Subcutaneous abdominal adipose tissue (tissue), 5 donors: Measurements from ENCODE around the gene C11orf68.

ENCODE experiments used
- H3K27ac ChIP-seq: one replicate; pipeline ENCODE4 v1.7.0; 2013; ENCODE audit warnings: low read depth, mild to moderate bottlenecking, inconsistent platforms, low read length, moderate library complexity
- H3K27me3 ChIP-seq, 5 donors: one replicate each; pipeline ENCODE4 v1.7.0; 2013; ENCODE audit warnings: low read length in 5 of 5, inconsistent platforms in 1 of 5; ENCODE audit not compliant: control insufficient read depth in 5 of 5, insufficient read depth in 4 of 5
- H3K36me3 ChIP-seq, 5 donors: one replicate each; pipeline ENCODE4 v1.7.0; 2013; ENCODE audit warnings: low read length in 5 of 5; ENCODE audit not compliant: control insufficient read depth in 5 of 5, insufficient read depth in 5 of 5
- H3K4me1 ChIP-seq, 5 donors: one replicate each; pipeline ENCODE4 v1.7.0; 2013; ENCODE audit warnings: low read length in 5 of 5, mild to moderate bottlenecking in 3 of 5, moderate library complexity in 1 of 5; ENCODE audit not compliant: control insufficient read depth in 5 of 5, insufficient read depth in 5 of 5
- H3K4me3 ChIP-seq, 5 donors: one replicate each; pipeline ENCODE4 v1.7.0; 2013; ENCODE audit warnings: low read length in 5 of 5, low read depth in 1 of 5
- H3K9ac ChIP-seq, 5 donors: one replicate each; pipeline ENCODE4 v1.7.0; 2013; ENCODE audit warnings: low read length in 5 of 5, mild to moderate bottlenecking in 4 of 5, moderate library complexity in 3 of 5
- H3K9me3 ChIP-seq, 5 donors: one replicate each; pipeline ENCODE4 v1.7.0; 2013; ENCODE audit warnings: low read length in 5 of 5; ENCODE audit not compliant: control insufficient read depth in 5 of 5
- donor health status: healthy.
- donor health status: healthy.
- donor health status: healthy.
- donor health status: healthy.
- donor health status: healthy.

C11orf68 gene

GRCh38 chr11:65903068-65903481, 15.8 kb downstream of the C11orf68 start:
- H3K27ac ChIP-seq = no peak overlapping the region
- no peaks in the 10 kb centered on the region for H3K36me3 ChIP-seq
- peaks cover 0 to 21% (median 14%) of the 10 kb centered on the region in 5 donors for H3K4me1 ChIP-seq
- H3K27me3 ChIP-seq = peaks cover 0 to 2% (median 0%) of the 10 kb centered on the region in 5 donors
- no peak overlapping the region for H3K9ac ChIP-seq
- no peak overlapping the region for H3K4me3 ChIP-seq
- H3K9me3 ChIP-seq = no peaks in the 10 kb centered on the region

DNA sequence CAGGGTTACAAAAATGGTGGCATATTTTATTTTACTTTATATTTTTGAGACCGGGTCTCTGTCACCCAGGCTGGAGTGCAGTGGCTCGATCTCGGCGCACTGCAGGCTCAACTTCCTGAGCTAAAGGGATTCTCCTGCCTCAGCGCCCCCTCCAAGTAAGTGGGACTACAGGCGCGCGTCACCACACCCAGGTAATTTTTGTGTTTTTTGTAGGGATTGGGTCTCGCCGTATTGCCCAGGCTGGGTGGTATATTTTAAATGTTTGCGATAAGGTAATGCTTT, 18.0 kb downstream of the C11orf68 start:
- H3K4me3 ChIP-seq = peak overlapping the region in 4 of 5 donors; percentile 51 to 82 (median 80)
- peaks cover 0 to 21% (median 14%) of the 10 kb centered on the region in 5 donors for H3K4me1 ChIP-seq
- H3K27me3 ChIP-seq = peaks cover 0 to 2% (median 0%) of the 10 kb centered on the region in 5 donors
- no peak overlapping the region for H3K9ac ChIP-seq
- no peaks in the 10 kb centered on the region for H3K9me3 ChIP-seq
- no peaks in the 10 kb centered on the region for H3K36me3 ChIP-seq
- no peak overlapping the region for H3K27ac ChIP-seq

DNA sequence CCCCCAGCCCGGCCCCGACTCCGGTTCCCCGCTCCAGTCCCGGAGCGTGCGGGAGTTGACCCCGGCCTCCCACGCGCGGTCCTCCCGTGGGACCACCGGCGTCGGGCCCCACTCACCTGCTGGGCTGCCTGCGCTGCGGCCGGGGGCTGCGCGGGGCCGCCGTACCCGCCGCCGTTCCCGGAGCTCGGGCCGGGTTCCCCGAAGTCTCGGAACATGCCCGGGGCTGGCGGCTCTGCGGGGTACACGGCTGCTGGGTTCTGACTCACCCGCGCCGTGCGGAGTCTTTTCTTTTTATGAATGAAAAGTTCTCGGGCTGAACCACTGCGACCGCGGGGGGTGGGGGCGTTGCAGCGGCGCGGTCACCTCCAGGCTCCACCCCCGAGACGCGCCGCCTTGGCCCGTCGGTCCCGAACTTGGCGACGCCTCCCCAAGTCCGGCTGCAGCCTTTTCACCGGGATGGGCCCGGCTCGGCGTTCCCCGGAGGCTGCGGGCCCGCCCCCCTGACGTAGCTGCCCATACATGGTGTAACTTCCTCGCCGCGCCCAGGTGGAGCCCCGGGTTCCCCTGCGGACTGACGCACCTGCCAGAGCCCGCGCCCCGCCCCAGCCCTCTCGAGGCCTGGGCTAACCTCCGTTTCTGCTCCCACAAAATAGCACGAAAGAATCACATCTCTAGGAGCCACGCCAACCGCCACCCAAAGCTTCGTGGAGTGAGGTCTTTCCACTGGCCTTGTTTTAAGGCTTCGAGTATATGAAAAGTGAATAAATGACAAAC, 18.6 kb downstream of the C11orf68 start, which contains the start of gene FOSL1:
Gene FOSL1 (minus strand): TSS at position 264 of the 774 bp plus-strand sequence. CDS start 49 bp downstream, at position 215.
- peaks cover 0 to 2% (median 0%) of the 10 kb centered on the region in 5 donors for H3K27me3 ChIP-seq
- no peaks in the 10 kb centered on the region for H3K9me3 ChIP-seq
- H3K36me3 ChIP-seq = no peaks in the 10 kb centered on the region
- H3K27ac ChIP-seq = peak within 1 kb of the TSS; percentile 30
- H3K9ac ChIP-seq = peak within 1 kb of the TSS in 4 of 5 donors; percentile 36 to 87 (median 82)
- peaks cover 0 to 21% (median 14%) of the 10 kb centered on the region in 5 donors for H3K4me1 ChIP-seq
- H3K4me3 ChIP-seq = peak within 1 kb of the TSS; percentile 40 to 82 (median 79)

DNA sequence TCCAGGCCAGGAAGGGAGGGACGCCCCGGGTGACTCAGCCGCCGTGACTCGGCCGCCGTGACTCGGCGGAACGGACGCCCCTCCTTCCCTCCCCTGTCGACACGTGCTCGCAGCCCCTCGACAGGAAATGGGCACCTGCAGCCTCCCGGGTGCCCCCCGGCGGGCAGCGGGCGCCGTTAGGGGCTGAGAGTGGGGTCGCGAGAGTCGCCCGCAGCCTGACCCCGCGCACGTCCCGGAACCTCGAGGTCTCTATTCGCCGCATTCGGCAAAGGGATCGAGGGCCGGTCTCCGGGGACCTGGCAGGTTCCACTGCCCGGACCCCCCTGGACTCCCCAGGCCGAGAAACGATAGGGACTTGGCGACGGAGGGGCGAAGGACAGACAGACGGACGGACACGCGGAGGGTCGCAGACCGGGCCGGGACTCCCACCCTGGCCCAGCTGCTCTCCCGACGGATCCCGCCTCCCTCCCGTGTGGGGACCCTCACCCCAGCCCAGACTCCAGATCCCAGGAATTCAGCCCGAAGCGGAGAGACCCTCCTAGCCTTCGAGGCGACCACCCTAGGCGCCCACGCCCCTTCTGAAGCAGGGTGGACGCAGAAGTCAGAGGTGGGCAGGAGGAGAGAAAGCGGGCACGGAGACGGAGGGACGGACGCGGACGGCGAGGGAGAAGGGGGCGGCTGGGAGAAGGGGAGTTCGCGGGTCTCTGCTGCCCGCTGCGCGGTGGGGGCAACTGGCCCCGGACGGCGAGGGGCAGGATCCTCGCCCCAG, 19.3 kb downstream of the C11orf68 start:
- Histone ChIP-seq H3K27ac (peak overlapping the region; percentile 30), H3K27me3 (peaks cover 0 to 2% (median 0%) of the 10 kb centered on the region in 5 donors), H3K9ac (peak overlapping the region in 4 of 5 donors; percentile 36 to 87 (median 82)), H3K4me3 (peak overlapping the region; percentile 40 to 82 (median 79)), H3K36me3 (no peaks in the 10 kb centered on the region), H3K4me1 (peaks cover 0 to 21% (median 14%) of the 10 kb centered on the region in 5 donors), H3K9me3 (no peaks in the 10 kb centered on the region)

- H3K4me3 ChIP-seq = peak overlapping the region; percentile 40 to 82 (median 79)
- peak overlapping the region; percentile 30 for H3K27ac ChIP-seq
- no peaks in the 10 kb centered on the region for H3K36me3 ChIP-seq
- peak overlapping the region in 3 of 5 donors; percentile 42 to 84 (median 62) for H3K9ac ChIP-seq
- peaks cover 0 to 2% (median 0%) of the 10 kb centered on the region in 5 donors for H3K27me3 ChIP-seq
- no peaks in the 10 kb centered on the region for H3K9me3 ChIP-seq
- H3K4me1 ChIP-seq = peaks cover 1 to 27% (median 19%) of the 10 kb centered on the region in 5 donors
These were observed 20.1 kb downstream of the C11orf68 start for GRCh38 chr11:65898656-65899355.

GRCh38 chr11:65897020-65897471, 21.8 kb downstream of the C11orf68 start:
- no peaks in the 10 kb centered on the region for H3K36me3 ChIP-seq
- no peak overlapping the region for H3K27ac ChIP-seq
- peaks cover 0 to 2% (median 0%) of the 10 kb centered on the region in 5 donors for H3K27me3 ChIP-seq
- H3K4me3 ChIP-seq = no peak overlapping the region
- H3K4me1 ChIP-seq = peaks cover 4 to 44% (median 35%) of the 10 kb centered on the region in 5 donors
- H3K9me3 ChIP-seq = no peaks in the 10 kb centered on the region
- H3K9ac ChIP-seq = no peak overlapping the region

DNA sequence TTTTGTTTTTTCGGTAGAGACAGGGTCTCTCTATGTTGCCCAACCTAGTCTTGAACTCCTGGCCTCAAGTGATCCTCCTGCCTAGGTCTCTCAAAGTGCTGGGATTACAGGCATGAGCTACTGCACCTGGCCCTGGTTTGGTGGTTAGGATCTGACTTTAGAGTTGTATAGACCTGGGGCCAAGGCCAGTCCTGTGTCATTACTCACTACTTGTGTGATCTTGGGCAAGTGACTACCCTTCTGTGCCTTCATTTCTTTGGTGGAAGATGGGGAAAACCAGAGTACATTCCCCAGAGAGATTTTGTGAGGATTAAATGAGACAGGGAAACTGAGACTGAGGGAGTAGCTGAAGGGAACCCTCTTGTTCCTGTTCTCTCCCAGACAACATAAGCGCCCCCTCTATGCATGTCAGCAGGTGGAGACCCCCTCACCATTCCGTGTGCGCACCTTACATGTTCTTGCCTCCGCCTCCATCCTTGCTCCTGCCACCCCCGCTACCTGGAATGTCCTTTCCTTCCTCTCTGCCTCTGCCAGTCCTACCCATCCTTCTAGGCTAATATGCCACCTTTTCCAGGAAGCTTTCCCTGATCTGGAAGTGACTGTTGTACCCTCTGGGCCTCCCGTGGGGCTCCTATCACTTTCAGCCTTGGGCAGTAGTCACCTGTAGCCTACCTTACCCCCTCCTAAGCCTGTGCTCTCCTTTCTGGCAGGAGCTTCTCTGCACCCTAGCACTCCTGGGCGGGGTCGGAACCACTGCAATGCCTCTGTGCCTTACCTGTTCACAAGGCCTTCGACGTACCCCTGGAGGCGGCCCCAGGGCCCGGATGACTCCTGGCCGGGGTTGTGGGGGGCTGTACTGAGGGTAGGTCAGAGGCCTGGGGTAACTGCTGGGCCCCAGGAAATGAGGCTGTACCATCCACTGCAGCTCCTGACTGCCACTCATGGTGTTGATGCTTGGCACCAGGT, 22.5 kb downstream of the C11orf68 start:
- Histone ChIP-seq H3K9me3 (no peaks in the 10 kb centered on the region), H3K4me1 (peaks cover 4 to 51% (median 42%) of the 10 kb centered on the region in 5 donors), H3K4me3 (no peak overlapping the region), H3K9ac (no peak overlapping the region), H3K27ac (no peak overlapping the region), H3K36me3 (no peaks in the 10 kb centered on the region), H3K27me3 (peaks cover 0 to 2% (median 0%) of the 10 kb centered on the region in 5 donors)

DNA sequence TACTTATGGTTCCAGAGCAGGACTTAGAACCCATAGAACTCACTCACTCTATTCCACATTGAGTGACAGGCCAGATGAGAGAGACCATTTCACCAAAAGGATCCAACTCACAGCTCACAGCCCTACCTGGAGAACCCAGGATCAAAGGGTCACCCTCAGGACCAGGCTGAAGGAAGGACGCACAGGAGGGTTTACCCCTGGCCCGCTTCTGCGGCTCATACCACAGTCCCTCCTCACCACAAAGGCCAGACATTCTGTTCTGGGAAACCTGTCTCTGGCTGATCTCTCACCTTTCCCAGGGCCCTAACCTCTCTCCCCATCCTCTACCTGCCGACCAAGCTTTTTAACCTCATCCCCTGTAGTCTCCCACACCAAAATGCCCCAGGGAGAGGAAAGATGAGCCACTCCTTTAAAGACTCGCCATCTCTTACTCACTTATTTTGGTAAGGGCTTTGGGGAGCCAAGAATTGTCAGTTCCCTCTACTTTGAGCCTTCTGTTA, 23.3 kb downstream of the C11orf68 start:
- Histone ChIP-seq H3K4me3 (no peak overlapping the region), H3K27me3 (peaks cover 0 to 2% (median 0%) of the 10 kb centered on the region in 5 donors), H3K9me3 (no peaks in the 10 kb centered on the region), H3K27ac (no peak overlapping the region), H3K4me1 (peaks cover 4 to 55% (median 48%) of the 10 kb centered on the region in 5 donors), H3K36me3 (no peaks in the 10 kb centered on the region), H3K9ac (no peak overlapping the region)
